DMS153 treated with DMSO at 0.1 percent for 48 hours (cell line): ENCODE data around the gene SLC19A2.
"Not testable (repeated sequence)": the region's sequence is repeated elsewhere in the genome, so short reads cannot be mapped to it uniquely, and the experiment has no call there.

Source experiments
- DNase-seq: peaks from one replicate; lab custom pipeline; 2025; ENCODE audit not compliant: unreplicated experiment; lab: John Stamatoyannopoulos, UW

Gene SLC19A2

GRCh38 chr1:169509354-169509753, 23.6 kb upstream of the SLC19A2 start:
- peak; percentile 48 for DNase-seq

- DNase-seq: no peak
These were observed 22.9 kb upstream of the SLC19A2 start for GRCh38 chr1:169508432-169509338.

GRCh38 chr1:169507413-169507812, 21.7 kb upstream of the SLC19A2 start:
- no peak for DNase-seq

GRCh38 chr1:169503601-169504000, 17.9 kb upstream of the SLC19A2 start:
- DNase-seq: not testable (repeated sequence)

- DNase-seq: no peak
These were observed 14.1 kb upstream of the SLC19A2 start for GRCh38 chr1:169499807-169500206.

- DNase-seq: no peak
These were observed 11.6 kb upstream of the SLC19A2 start for GRCh38 chr1:169497317-169497716.

GRCh38 chr1:169495916-169496315, 10.2 kb upstream of the SLC19A2 start:
- DNase-seq: no peak

- no peak for DNase-seq
These were observed 9.5 kb upstream of the SLC19A2 start for GRCh38 chr1:169495046-169495775.

GRCh38 chr1:169494343-169494742, 8.6 kb upstream of the SLC19A2 start:
- no peak for DNase-seq

GRCh38 chr1:169493251-169493650, 7.5 kb upstream of the SLC19A2 start:
- DNase-seq: no peak

- no peak for DNase-seq
These were observed 6.1 kb upstream of the SLC19A2 start for GRCh38 chr1:169491845-169492281.

- DNase-seq: no peak
These were observed 2.4 kb upstream of the SLC19A2 start for GRCh38 chr1:169488157-169488556.

GRCh38 chr1:169487561-169487960, 1.8 kb upstream of the SLC19A2 start:
- DNase-seq: peak; percentile 52

GRCh38 chr1:169487133-169487532, 1.4 kb upstream of the SLC19A2 start:
- DNase-seq: peak; percentile 59

- peak; percentile 82 for DNase-seq
These were observed 722 bp upstream of the SLC19A2 start for GRCh38 chr1:169486281-169487051.

GRCh38 chr1:169484683-169485430, 887 bp downstream of the SLC19A2 start:
- peak; percentile 45 for DNase-seq

- DNase-seq: no peak
These were observed 1.6 kb downstream of the SLC19A2 start for GRCh38 chr1:169484101-169484500.

- DNase-seq: peak; percentile 61
These were observed 2.2 kb downstream of the SLC19A2 start for GRCh38 chr1:169483500-169483966.

- DNase-seq: no peak
These were observed 6.2 kb downstream of the SLC19A2 start for GRCh38 chr1:169479363-169480066.
